Measurements from ENCODE around the gene HTN1.

DNA sequence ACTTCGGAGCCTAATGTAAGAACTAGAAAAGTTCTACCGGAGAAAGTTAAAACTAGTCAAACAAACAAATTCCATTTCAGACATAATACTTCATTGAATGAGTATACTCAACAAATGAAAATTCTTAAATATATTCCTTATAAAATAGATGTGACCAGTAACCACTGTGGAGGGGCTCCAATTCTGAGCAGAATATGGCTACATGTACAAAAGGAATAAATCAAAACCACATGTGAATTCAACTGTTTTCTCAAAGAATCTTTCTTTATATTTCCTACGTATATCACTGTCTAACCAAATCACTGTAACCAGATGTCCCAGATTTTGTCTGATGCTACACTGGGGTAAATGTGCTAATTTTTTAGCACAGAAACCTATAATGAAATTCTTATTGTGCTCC is 49.0 kb downstream of the HTN1 start:
- TF ChIP-seq, protein P1, sequence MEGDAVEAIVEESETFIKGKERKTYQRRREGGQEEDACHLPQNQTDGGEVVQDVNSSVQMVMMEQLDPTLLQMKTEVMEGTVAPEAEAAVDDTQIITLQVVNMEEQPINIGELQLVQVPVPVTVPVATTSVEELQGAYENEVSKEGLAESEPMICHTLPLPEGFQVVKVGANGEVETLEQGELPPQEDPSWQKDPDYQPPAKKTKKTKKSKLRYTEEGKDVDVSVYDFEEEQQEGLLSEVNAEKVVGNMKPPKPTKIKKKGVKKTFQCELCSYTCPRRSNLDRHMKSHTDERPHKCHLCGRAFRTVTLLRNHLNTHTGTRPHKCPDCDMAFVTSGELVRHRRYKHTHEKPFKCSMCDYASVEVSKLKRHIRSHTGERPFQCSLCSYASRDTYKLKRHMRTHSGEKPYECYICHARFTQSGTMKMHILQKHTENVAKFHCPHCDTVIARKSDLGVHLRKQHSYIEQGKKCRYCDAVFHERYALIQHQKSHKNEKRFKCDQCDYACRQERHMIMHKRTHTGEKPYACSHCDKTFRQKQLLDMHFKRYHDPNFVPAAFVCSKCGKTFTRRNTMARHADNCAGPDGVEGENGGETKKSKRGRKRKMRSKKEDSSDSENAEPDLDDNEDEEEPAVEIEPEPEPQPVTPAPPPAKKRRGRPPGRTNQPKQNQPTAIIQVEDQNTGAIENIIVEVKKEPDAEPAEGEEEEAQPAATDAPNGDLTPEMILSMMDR (IDR thresholded peaks at IDR 0.05; ENCODE audit: low read depth, low read length): no peak
- TF ChIP-seq POLR2A (IDR thresholded peaks at IDR 0.05; ENCODE audit: extremely low read depth, insufficient read length): no peak
- TF ChIP-seq, protein P2, sequence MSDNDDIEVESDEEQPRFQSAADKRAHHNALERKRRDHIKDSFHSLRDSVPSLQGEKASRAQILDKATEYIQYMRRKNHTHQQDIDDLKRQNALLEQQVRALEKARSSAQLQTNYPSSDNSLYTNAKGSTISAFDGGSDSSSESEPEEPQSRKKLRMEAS (IDR thresholded peaks at IDR 0.05; ENCODE audit: low read depth, low read length): no peak
- TF ChIP-seq MYC (IDR thresholded peaks at IDR 0.05; ENCODE audit: low read depth, low read length): no peak
